Measurements from ENCODE around the gene FILIP1. TPM values are rescaled to one million over a fixed set of nuclear protein-coding genes. Genes with fewer than 3 reads are reported as not detected.

FILIP1 gene
- polyA plus RNA-seq, 1 of the 3 experiments (the other 2 are of a cell fraction): 0.03 TPM

GRCh38 chr6:75430631-75431325 is 62.8 kb downstream of the FILIP1 start:
- H3K9me2 ChIP-seq: no peaks in the 10 kb centered on the region
- no peaks in the 10 kb centered on the region for H3K27me3 ChIP-seq (ENCODE audit: insufficient read depth)
- no peak for DNase-seq
- no peaks in the 10 kb centered on the region for H3K9me3 ChIP-seq
- ChIA-PET POLR2A (no interaction called here), CTCF (interaction anchor here (0.9 kb wide), 1 partner anchor 222 kb away, joined by 4 read pairs; no protein-coding TSS in a partner anchor)
- no peak overlapping the region for H2AFZ ChIP-seq (ENCODE audit: low read depth)
- H4K20me1 ChIP-seq (ENCODE audit: insufficient read depth): no peaks in the 10 kb centered on the region
- H3K4me2 ChIP-seq: no peak overlapping the region
- peaks cover 4% of the 10 kb centered on the region for H3F3A ChIP-seq (replicated peaks; ENCODE audit: insufficient read depth)
- H3K4me3 ChIP-seq (ENCODE audit: low read depth in 2 of 2, low read length in 1 of 2): no peak overlapping the region
- H3K36me3 ChIP-seq (replicated peaks in 1 of 2; ENCODE audit: control insufficient read depth in 1 of 2, insufficient read depth in 2 of 2, low read length in 1 of 2): no peaks in the 10 kb centered on the region
- no peaks in the 10 kb centered on the region for H3K79me2 ChIP-seq (ENCODE audit: insufficient read depth)
- no peak for TF ChIP-seq MEF2A (IDR thresholded peaks at IDR 0.05; ENCODE audit: borderline replicate concordance, low read depth)
- H3K27ac ChIP-seq (ENCODE audit: low read depth in 2 of 2, low read length in 1 of 2): peak overlapping the region in 1 of 2 experiments; percentile 22; a peak in 2 of 4 replicates
- H3K9ac ChIP-seq: no peak overlapping the region
- H3K4me1 ChIP-seq (ENCODE audit: control insufficient read depth in 1 of 2, insufficient read depth in 2 of 2, low read depth in 1 of 2, low read length in 1 of 2): peaks cover 0 to 3% of the 10 kb centered on the region in 2 experiments; a peak in 1 of 4 replicates
- whole genome bisulfite sequencing (ENCODE audit: low lambda C conversion rate): 67% methylated on average over 4 of the region's 4 CpGs

DNA sequence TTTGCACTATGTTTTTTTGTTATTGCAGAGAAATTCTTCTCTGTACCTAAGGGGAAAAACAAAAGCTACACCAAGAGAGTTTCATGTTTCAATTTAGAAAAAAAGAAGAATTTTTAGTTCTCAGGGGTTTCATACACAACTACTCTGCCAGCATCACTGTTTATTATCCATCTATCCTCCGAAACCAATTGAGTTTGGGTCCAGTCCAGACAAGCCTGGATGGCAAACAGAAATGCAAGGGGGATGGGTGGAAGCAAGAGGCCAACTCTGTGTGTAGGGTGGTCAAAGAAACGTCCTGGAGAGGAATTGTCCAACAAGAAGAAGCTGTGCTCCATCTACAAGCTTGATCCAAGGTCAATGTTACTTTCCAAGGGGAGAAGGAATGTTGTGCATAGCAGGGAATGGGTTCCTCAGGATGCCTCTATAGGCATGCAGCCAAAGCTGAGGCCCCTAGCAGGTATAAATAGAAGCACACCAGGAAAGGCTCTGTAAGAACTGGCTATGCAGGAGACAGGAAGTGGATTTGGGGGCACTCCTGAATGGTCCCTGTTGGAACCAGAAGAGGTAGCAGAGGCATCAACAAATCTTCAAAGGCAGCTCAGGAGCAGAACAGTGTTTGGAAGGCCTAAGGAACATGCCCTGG is 64.4 kb downstream of the FILIP1 start:
- Histone ChIP-seq H3K4me3 (ENCODE audit: low read depth in 2 of 2, low read length in 1 of 2) (no peak overlapping the region), H2AFZ (ENCODE audit: low read depth) (no peak overlapping the region), H3K9me2 (no peaks in the 10 kb centered on the region), H3K36me3 (replicated peaks in 1 of 2; ENCODE audit: control insufficient read depth in 1 of 2, insufficient read depth in 2 of 2, low read length in 1 of 2) (no peaks in the 10 kb centered on the region), H3K27ac (ENCODE audit: low read depth in 2 of 2, low read length in 1 of 2) (no peak overlapping the region), H3K4me2 (no peak overlapping the region), H3K9me3 (no peaks in the 10 kb centered on the region), H3K4me1 (ENCODE audit: control insufficient read depth in 1 of 2, insufficient read depth in 2 of 2, low read depth in 1 of 2, low read length in 1 of 2) (peaks cover 3 to 13% of the 10 kb centered on the region in 2 experiments; a peak in 3 of 4 replicates), H3K79me2 (ENCODE audit: insufficient read depth) (no peaks in the 10 kb centered on the region), H3K27me3 (ENCODE audit: insufficient read depth) (no peaks in the 10 kb centered on the region), H3K9ac (no peak overlapping the region), H3F3A (replicated peaks; ENCODE audit: insufficient read depth) (peaks cover 18% of the 10 kb centered on the region), H4K20me1 (ENCODE audit: insufficient read depth) (no peaks in the 10 kb centered on the region)
- WGBS (ENCODE audit: low lambda C conversion rate): 58% methylated on average over 2 of the region's 2 CpGs
- POLR2A ChIA-PET: no interaction called here
- DNase-seq: no peak
- CTCF ChIA-PET: no interaction called here
- TF ChIP-seq CHD2 (IDR thresholded peaks at IDR 0.05; ENCODE audit: low read length, partially characterized antibody): no peak
- no peak for TF ChIP-seq SIN3A (IDR thresholded peaks at IDR 0.05; ENCODE audit: borderline replicate concordance, low read depth, low read length)
- no peak for TF ChIP-seq MEF2A (IDR thresholded peaks at IDR 0.05; ENCODE audit: borderline replicate concordance, low read depth)
- TF ChIP-seq EZH2phosphoT487 (IDR thresholded peaks at IDR 0.05; ENCODE audit: borderline replicate concordance, low read depth): no peak
- TF ChIP-seq MXI1 (IDR thresholded peaks at IDR 0.05; ENCODE audit: low read depth, low read length): no peak
- TF ChIP-seq ZBTB33 (IDR thresholded peaks at IDR 0.05; ENCODE audit: borderline replicate concordance, low read depth): no peak

DNA sequence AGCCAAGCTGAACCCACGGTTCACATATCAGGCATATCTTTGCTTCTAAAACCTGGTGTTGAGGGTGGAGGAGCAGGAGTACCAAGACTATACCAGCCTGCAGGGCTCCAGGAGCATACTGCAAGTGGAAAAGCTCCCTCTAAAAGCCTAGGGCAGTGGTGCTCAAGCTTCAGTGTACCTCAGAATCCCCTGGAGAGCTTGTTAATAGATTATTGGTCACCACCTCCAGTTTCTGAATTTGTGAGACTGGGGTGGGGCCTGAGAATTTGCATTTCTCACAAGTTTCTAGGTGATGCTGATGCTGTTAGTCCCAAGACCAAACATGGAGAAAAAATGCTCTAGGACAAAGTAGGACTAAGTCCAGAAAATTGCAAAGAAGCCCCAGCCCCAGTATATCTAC is 65.4 kb downstream of the FILIP1 start:
- Histone ChIP-seq H3K4me1 (ENCODE audit: control insufficient read depth in 1 of 2, insufficient read depth in 2 of 2, low read depth in 1 of 2, low read length in 1 of 2) (peaks cover 3 to 13% of the 10 kb centered on the region in 2 experiments; a peak in 3 of 4 replicates), H4K20me1 (ENCODE audit: insufficient read depth) (no peaks in the 10 kb centered on the region), H2AFZ (ENCODE audit: low read depth) (no peak overlapping the region), H3K79me2 (ENCODE audit: insufficient read depth) (no peaks in the 10 kb centered on the region), H3K9me3 (no peaks in the 10 kb centered on the region), H3K9me2 (no peaks in the 10 kb centered on the region), H3K27me3 (ENCODE audit: insufficient read depth) (no peaks in the 10 kb centered on the region), H3K4me2 (no peak overlapping the region), H3K4me3 (ENCODE audit: low read depth in 2 of 2, low read length in 1 of 2) (no peak overlapping the region), H3K27ac (ENCODE audit: low read depth in 2 of 2, low read length in 1 of 2) (no peak overlapping the region), H3K36me3 (replicated peaks in 1 of 2; ENCODE audit: control insufficient read depth in 1 of 2, insufficient read depth in 2 of 2, low read length in 1 of 2) (no peaks in the 10 kb centered on the region), H3F3A (replicated peaks; ENCODE audit: insufficient read depth) (peaks cover 18% of the 10 kb centered on the region), H3K9ac (no peak overlapping the region)
- CTCF ChIA-PET: no interaction called here
- POLR2A ChIA-PET: no interaction called here
- WGBS (ENCODE audit: low lambda C conversion rate): 78% methylated on average over 1 of the region's 1 CpG
- no peak for DNase-seq
- TF ChIP-seq RFX5 (IDR thresholded peaks at IDR 0.05; ENCODE audit: low read length): no peak
- no peak for TF ChIP-seq EP300 (IDR thresholded peaks at IDR 0.05; ENCODE audit: borderline replicate concordance in 1 of 2, low read depth in 1 of 2, low read length in 1 of 2)
- TF ChIP-seq FOXM1 (IDR thresholded peaks at IDR 0.05; ENCODE audit: low read depth): no peak
- TF ChIP-seq, protein P1, sequence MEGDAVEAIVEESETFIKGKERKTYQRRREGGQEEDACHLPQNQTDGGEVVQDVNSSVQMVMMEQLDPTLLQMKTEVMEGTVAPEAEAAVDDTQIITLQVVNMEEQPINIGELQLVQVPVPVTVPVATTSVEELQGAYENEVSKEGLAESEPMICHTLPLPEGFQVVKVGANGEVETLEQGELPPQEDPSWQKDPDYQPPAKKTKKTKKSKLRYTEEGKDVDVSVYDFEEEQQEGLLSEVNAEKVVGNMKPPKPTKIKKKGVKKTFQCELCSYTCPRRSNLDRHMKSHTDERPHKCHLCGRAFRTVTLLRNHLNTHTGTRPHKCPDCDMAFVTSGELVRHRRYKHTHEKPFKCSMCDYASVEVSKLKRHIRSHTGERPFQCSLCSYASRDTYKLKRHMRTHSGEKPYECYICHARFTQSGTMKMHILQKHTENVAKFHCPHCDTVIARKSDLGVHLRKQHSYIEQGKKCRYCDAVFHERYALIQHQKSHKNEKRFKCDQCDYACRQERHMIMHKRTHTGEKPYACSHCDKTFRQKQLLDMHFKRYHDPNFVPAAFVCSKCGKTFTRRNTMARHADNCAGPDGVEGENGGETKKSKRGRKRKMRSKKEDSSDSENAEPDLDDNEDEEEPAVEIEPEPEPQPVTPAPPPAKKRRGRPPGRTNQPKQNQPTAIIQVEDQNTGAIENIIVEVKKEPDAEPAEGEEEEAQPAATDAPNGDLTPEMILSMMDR (IDR thresholded peaks at IDR 0.05): no peak
- no peak for TF ChIP-seq ZBTB33 (IDR thresholded peaks at IDR 0.05; ENCODE audit: borderline replicate concordance, low read depth)
- no peak for TF ChIP-seq YY1 (IDR thresholded peaks at IDR 0.05; ENCODE audit: low read depth)
- no peak for TF ChIP-seq RAD21 (IDR thresholded peaks at IDR 0.05; ENCODE audit: low read length)
- TF ChIP-seq CHD2 (IDR thresholded peaks at IDR 0.05; ENCODE audit: low read length, partially characterized antibody): no peak
- no peak for TF ChIP-seq TCF12 (IDR thresholded peaks at IDR 0.05)
- TF ChIP-seq MXI1 (IDR thresholded peaks at IDR 0.05; ENCODE audit: low read depth, low read length): no peak
